ENCODE results near the gene COLGALT1. TPM values are rescaled to one million over a fixed set of nuclear protein-coding genes. Genes with fewer than 3 reads are reported as not detected.
"Not testable (repeated sequence)": the region's sequence is repeated elsewhere in the genome, so short reads cannot be mapped to it uniquely, and the experiment has no call there.

Gene COLGALT1
- total RNA-seq, 2 experiments from 2014 or later: 46.6 to 46.8 TPM

- no peaks in the 10 kb centered on the region for H3K27me3 Mint-ChIP-seq
- intact Hi-C loops (cut with micrococcal nuclease): no loop called here
- CTCF ChIA-PET: interaction anchor here (1.4 to 2.5 kb wide), 3 partner anchors 24 to 83 kb away, joined by 4 to 7 read pairs (median 4); no protein-coding TSS in a partner anchor
- POLR2A ChIA-PET: no interaction called here
- no peaks in the 10 kb centered on the region for H3K4me1 Mint-ChIP-seq (ENCODE audit: low read depth)
- H3K4me3 Mint-ChIP-seq: no peak overlapping the region
- no peaks in the 10 kb centered on the region for H3K9me3 Mint-ChIP-seq
- no peak overlapping the region for H3K27ac Mint-ChIP-seq
- H3K36me3 Mint-ChIP-seq: no peaks in the 10 kb centered on the region
- DNase-seq: no peak
Measured at GRCh38 chr19:17549085-17549740, 6.2 kb upstream of the COLGALT1 start.

- ChIA-PET POLR2A (no interaction called here), CTCF (interaction anchor here (0.6 to 2.5 kb wide), 6 partner anchors 14 to 383 kb away, joined by 3 to 7 read pairs (median 4); partner anchors contain the start of gene CCDC124)
- H3K27me3 Mint-ChIP-seq: no peaks in the 10 kb centered on the region
- DNase-seq: no peak
- intact Hi-C loops (cut with micrococcal nuclease): no loop called here
- H3K4me3 Mint-ChIP-seq: no peak overlapping the region
- H3K4me1 Mint-ChIP-seq (ENCODE audit: low read depth): peaks cover 3% of the 10 kb centered on the region
- H3K9me3 Mint-ChIP-seq: no peaks in the 10 kb centered on the region
- H3K27ac Mint-ChIP-seq: no peak overlapping the region
- H3K36me3 Mint-ChIP-seq: no peaks in the 10 kb centered on the region
Measured at GRCh38 chr19:17550076-17550667, 5.3 kb upstream of the COLGALT1 start.

DNA sequence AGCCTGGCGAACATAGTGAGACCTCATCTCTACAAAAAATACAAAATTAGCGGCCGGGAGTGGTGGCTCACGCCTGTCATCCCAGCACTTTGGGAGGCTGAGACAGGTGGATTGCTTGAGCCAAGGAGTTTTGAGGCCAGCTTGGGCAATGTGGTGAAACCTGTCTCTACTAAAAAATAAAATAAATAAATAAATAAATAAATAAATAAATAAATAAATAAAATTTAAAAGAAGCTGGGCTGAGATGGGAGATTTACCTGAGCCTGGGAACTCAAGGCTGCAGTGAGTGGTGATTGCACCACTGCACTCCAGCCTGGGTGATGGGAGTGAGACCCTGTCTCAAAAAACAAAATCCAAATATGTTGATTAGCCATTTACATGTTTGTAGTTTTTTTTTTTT lies 2.7 kb upstream of the COLGALT1 start:
- CTCF ChIA-PET: interaction anchor here (0.7 to 3.0 kb wide), 3 partner anchors 21 to 153 kb away, joined by 3 to 12 read pairs (median 6); no protein-coding TSS in a partner anchor
- DNase-seq; H3K4me3 Mint-ChIP-seq; H3K27me3 Mint-ChIP-seq; H3K27ac Mint-ChIP-seq; H3K36me3 Mint-ChIP-seq; H3K9me3 Mint-ChIP-seq; POLR2A ChIA-PET; intact Hi-C loops (cut with micrococcal nuclease): not testable (repeated sequence)
- H3K4me1 Mint-ChIP-seq (ENCODE audit: low read depth): peaks cover 10% of the 10 kb centered on the region

GRCh38 chr19:17553256-17553655 lies 2.2 kb upstream of the COLGALT1 start:
- POLR2A ChIA-PET: no interaction called here
- no peak overlapping the region for H3K4me3 Mint-ChIP-seq
- H3K4me1 Mint-ChIP-seq (ENCODE audit: low read depth): peaks cover 10% of the 10 kb centered on the region
- intact Hi-C loops (cut with micrococcal nuclease): no loop called here
- H3K36me3 Mint-ChIP-seq: peaks cover 4% of the 10 kb centered on the region
- no peaks in the 10 kb centered on the region for H3K9me3 Mint-ChIP-seq
- no peak overlapping the region for H3K27ac Mint-ChIP-seq
- DNase-seq: no peak
- H3K27me3 Mint-ChIP-seq: no peaks in the 10 kb centered on the region
- CTCF ChIA-PET: interaction anchor here (1.3 to 3.0 kb wide), 2 partner anchors 20 to 57 kb away, joined by 6 to 12 read pairs; no protein-coding TSS in a partner anchor

DNA sequence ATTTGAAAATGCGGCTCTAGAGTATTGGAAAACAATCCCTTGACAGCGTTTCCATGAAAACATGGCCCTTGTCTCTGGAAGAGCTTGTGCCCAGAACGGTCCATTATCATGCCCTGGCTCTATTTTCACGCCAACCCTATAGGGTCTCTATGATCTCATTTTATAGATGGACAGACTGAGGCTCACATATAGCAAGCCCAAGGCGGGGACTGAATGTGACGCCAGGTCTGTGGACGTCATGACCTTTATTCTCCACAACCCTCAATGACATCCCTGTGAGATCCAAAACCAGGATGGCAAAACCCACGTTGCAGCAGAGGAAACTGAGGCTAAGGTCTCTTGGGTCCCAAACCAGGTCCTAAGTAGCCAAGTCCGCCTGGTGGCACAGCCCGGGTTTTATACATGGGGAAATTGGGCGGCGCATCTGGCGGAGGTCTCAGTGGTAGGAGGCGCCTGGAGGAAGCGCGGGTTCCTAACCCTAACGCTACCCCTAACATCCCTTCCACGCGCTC lies 425 bp upstream of the COLGALT1 start:
- CTCF ChIA-PET: interaction anchor here (0.6 kb wide), 1 partner anchor 59 kb away, joined by 3 read pairs; no protein-coding TSS in a partner anchor
- Mint-ChIP-seq H3K27me3 (no peaks in the 10 kb centered on the region), H3K4me3 (peak overlapping the region; percentile 84), H3K9me3 (no peaks in the 10 kb centered on the region), H3K27ac (no peak overlapping the region), H3K4me1 (ENCODE audit: low read depth) (peaks cover 10% of the 10 kb centered on the region), H3K36me3 (peaks cover 12% of the 10 kb centered on the region)
- intact Hi-C loops (cut with micrococcal nuclease): loop anchor here (1.0 to 5.0 kb wide), 5 partner anchors 16 to 218 kb away; partner anchors contain the start of gene GTPBP3
- no peak for DNase-seq
- POLR2A ChIA-PET: no interaction called here

- H3K27ac Mint-ChIP-seq: peak overlapping the region; percentile 65
Measured at GRCh38 chr19:17555929-17556813, 722 bp downstream of the COLGALT1 start.

GRCh38 chr19:17556995-17557394 lies 1.5 kb downstream of the COLGALT1 start:
- peaks cover 22% of the 10 kb centered on the region for H3K36me3 Mint-ChIP-seq
- peaks cover 10% of the 10 kb centered on the region for H3K4me1 Mint-ChIP-seq (ENCODE audit: low read depth)
- H3K27me3 Mint-ChIP-seq: no peaks in the 10 kb centered on the region
- peak overlapping the region; percentile 84 for H3K4me3 Mint-ChIP-seq
- no peak for DNase-seq
- H3K9me3 Mint-ChIP-seq: no peaks in the 10 kb centered on the region
- ChIA-PET POLR2A (interaction anchor here (0.8 to 1.0 kb wide), 2 partner anchors 27 to 290 kb away, joined by 3 read pairs; no protein-coding TSS in a partner anchor), CTCF (interaction anchor here (0.6 to 2.3 kb wide), 4 partner anchors 17 to 91 kb away, joined by 3 to 12 read pairs (median 7); no protein-coding TSS in a partner anchor)
- no peak overlapping the region for H3K27ac Mint-ChIP-seq
- intact Hi-C loops (cut with micrococcal nuclease): loop anchor here (5.0 kb wide), 1 partner anchor 105 kb away; no protein-coding TSS in a partner anchor

More at GRCh38 chr19:17555929-17556813, 722 bp downstream of the COLGALT1 start:
- Mint-ChIP-seq H3K4me1 (ENCODE audit: low read depth) (peaks cover 10% of the 10 kb centered on the region), H3K36me3 (peaks cover 16% of the 10 kb centered on the region), H3K27me3 (no peaks in the 10 kb centered on the region), H3K4me3 (peak overlapping the region; percentile 84), H3K9me3 (no peaks in the 10 kb centered on the region)
- ChIA-PET CTCF (interaction anchor here (0.6 to 2.3 kb wide), 5 partner anchors 17 to 105 kb away, joined by 3 to 12 read pairs (median 3); no protein-coding TSS in a partner anchor), POLR2A (interaction anchor here (0.6 to 1.1 kb wide), 3 partner anchors 34 to 291 kb away, joined by 3 read pairs; no protein-coding TSS in a partner anchor)
- DNase-seq: peak; percentile 41
- intact Hi-C loops (cut with micrococcal nuclease): loop anchor here (1.0 to 5.0 kb wide), 5 partner anchors 17 to 219 kb away; partner anchors contain the start of gene GTPBP3

GRCh38 chr19:17557466-17557865 lies 2.0 kb downstream of the COLGALT1 start:
- DNase-seq: no peak
- H3K9me3 Mint-ChIP-seq: no peaks in the 10 kb centered on the region
- H3K27me3 Mint-ChIP-seq: no peaks in the 10 kb centered on the region
- H3K36me3 Mint-ChIP-seq: peaks cover 24% of the 10 kb centered on the region
- intact Hi-C loops (cut with micrococcal nuclease): loop anchor here (5.0 kb wide), 1 partner anchor 105 kb away; no protein-coding TSS in a partner anchor
- no peak overlapping the region for H3K27ac Mint-ChIP-seq
- H3K4me3 Mint-ChIP-seq: peak overlapping the region; percentile 84
- CTCF ChIA-PET: interaction anchor here (2.1 to 2.3 kb wide), 2 partner anchors 16 to 61 kb away, joined by 11 to 12 read pairs; no protein-coding TSS in a partner anchor
- POLR2A ChIA-PET: interaction anchor here (1.0 kb wide), 1 partner anchor 28 kb away, joined by 3 read pairs; no protein-coding TSS in a partner anchor
- H3K4me1 Mint-ChIP-seq (ENCODE audit: low read depth): peaks cover 10% of the 10 kb centered on the region

GRCh38 chr19:17560205-17560595 lies 4.8 kb downstream of the COLGALT1 start:
- Mint-ChIP-seq H3K4me3 (no peak overlapping the region), H3K36me3 (peaks cover 30% of the 10 kb centered on the region), H3K9me3 (no peaks in the 10 kb centered on the region), H3K27me3 (no peaks in the 10 kb centered on the region), H3K27ac (no peak overlapping the region), H3K4me1 (ENCODE audit: low read depth) (peaks cover 7% of the 10 kb centered on the region)
- ChIA-PET CTCF (interaction anchor here (1.0 to 2.2 kb wide), 2 partner anchors 13 to 64 kb away, joined by 5 to 10 read pairs; no protein-coding TSS in a partner anchor), POLR2A (no interaction called here)
- DNase-seq: no peak
- intact Hi-C loops (cut with micrococcal nuclease): no loop called here

- H3K27ac Mint-ChIP-seq: no peak overlapping the region
Measured at GRCh38 chr19:17562097-17562496, 6.6 kb downstream of the COLGALT1 start.

GRCh38 chr19:17562561-17562960 lies 7.1 kb downstream of the COLGALT1 start:
- intact Hi-C loops (cut with micrococcal nuclease): no loop called here
- no peaks in the 10 kb centered on the region for H3K27me3 Mint-ChIP-seq
- no peak for DNase-seq
- H3K36me3 Mint-ChIP-seq: peaks cover 33% of the 10 kb centered on the region
- H3K4me3 Mint-ChIP-seq: no peak overlapping the region
- ChIA-PET POLR2A (no interaction called here), CTCF (interaction anchor here (1.5 kb wide), 1 partner anchor 13 kb away, joined by 3 read pairs; no protein-coding TSS in a partner anchor)
- H3K9me3 Mint-ChIP-seq: no peaks in the 10 kb centered on the region
- peak overlapping the region; percentile 8 for H3K27ac Mint-ChIP-seq
- H3K4me1 Mint-ChIP-seq (ENCODE audit: low read depth): no peaks in the 10 kb centered on the region

More at GRCh38 chr19:17562097-17562496, 6.6 kb downstream of the COLGALT1 start:
- no peak for DNase-seq
- CTCF ChIA-PET: no interaction called here
- Mint-ChIP-seq H3K4me1 (ENCODE audit: low read depth) (peaks cover under 1% of the 10 kb centered on the region), H3K36me3 (peaks cover 30% of the 10 kb centered on the region), H3K27me3 (no peaks in the 10 kb centered on the region), H3K4me3 (no peak overlapping the region), H3K9me3 (no peaks in the 10 kb centered on the region)
- intact Hi-C loops (cut with micrococcal nuclease): no loop called here
- POLR2A ChIA-PET: no interaction called here
